ENCODE results near the gene RAB36.

GRCh38 chr22:23197836-23198235 lies 52.6 kb downstream of the RAB36 start:
- TF ChIP-seq CTCF (IDR thresholded peaks at IDR 0.05) (no peak), POLR2A (IDR thresholded peaks at IDR 0.05) (no peak)

Measured in adrenal gland (tissue), 5 donors.